Activated CD8-positive, alpha-beta memory T cell treated with anti-CD3 and anti-CD28 coated beads, Interleukin-2, amount 10 ng/mL, durations not matched to agents 7 days and 5 days (primary cell): ENCODE measurements around the gene CDON. TPM values are rescaled to one million over a fixed set of nuclear protein-coding genes. Genes with fewer than 3 reads are reported as not detected.
"Not testable (repeated sequence)": the region's sequence is repeated elsewhere in the genome, so short reads cannot be mapped to it uniquely, and the experiment has no call there.

Experiments
- ATAC-seq: fragments of 150-1000 bp; cut with Tn5 transposase; one replicate; pipeline ENCODE4 v1.10.0; 2021; ENCODE audit warnings: moderate library complexity
- CTCF ChIA-PET: fragments of 350-600 bp; sonication (Branson Sonifier 250); formaldehyde crosslinking; loops from one replicate; lab custom pipeline; 2021; ENCODE audit warnings: antibody characterized with exemption; lab: Charles Lee
- DNase-seq: peaks from one replicate; pipeline ENCODE4 v3.0.0-alpha.2; 2020
- H3K27ac Mint-ChIP-seq: one replicate; pipeline ENCODE4 v1.8.0; 2021; ENCODE audit warnings: mild to moderate bottlenecking, mixed read lengths
- H3K27me3 Mint-ChIP-seq: one replicate; pipeline ENCODE4 v1.8.0; 2021; ENCODE audit warnings: mixed read lengths
- H3K36me3 Mint-ChIP-seq: one replicate; pipeline ENCODE4 v1.8.0; 2021; ENCODE audit warnings: mild to moderate bottlenecking, mixed read lengths
- H3K4me1 Mint-ChIP-seq: one replicate; pipeline ENCODE4 v1.8.0; 2021; ENCODE audit warnings: mixed read lengths
- H3K4me3 Mint-ChIP-seq: one replicate; pipeline ENCODE4 v1.8.0; 2021; ENCODE audit warnings: mild to moderate bottlenecking, moderate library complexity, mixed read lengths
- H3K9me3 Mint-ChIP-seq: one replicate; pipeline ENCODE4 v1.8.0; 2022; ENCODE audit warnings: low read depth, mixed read lengths
- total RNA-seq, 2 experiments: library from RNA; stranded (reverse); gene quantifications; one replicate each; pipeline ENCODE4 v1.2.3, GENCODE V29; 2021

The CDON gene
- total RNA-seq, 2 experiments from 2014 or later, result 1.5 to 1.8 TPM

GRCh38 chr11:125922156-125922555 is 140.5 kb downstream of the CDON start:
- Mint-ChIP-seq H3K27me3 (peaks cover 24% of the 10 kb centered on the region), H3K4me1 (no peaks in the 10 kb centered on the region), H3K27ac (no peak overlapping the region), H3K4me3 (no peak overlapping the region), H3K9me3 (no peaks in the 10 kb centered on the region), H3K36me3 (no peaks in the 10 kb centered on the region)
- CTCF ChIA-PET, result interaction anchor here (0.7 to 1.9 kb wide), 3 partner anchors 16 to 292 kb away, joined by 3 to 8 read pairs (median 3); no protein-coding TSS in a partner anchor
- DNase-seq (peak; percentile 18), ATAC-seq (no peak)

- H3K4me3 Mint-ChIP-seq, result no peak overlapping the region
- CTCF ChIA-PET, result interaction anchor here (1.0 to 1.9 kb wide), 4 partner anchors 15 to 277 kb away, joined by 3 to 8 read pairs (median 6); no protein-coding TSS in a partner anchor
- peaks cover 24% of the 10 kb centered on the region for H3K27me3 Mint-ChIP-seq
- DNase-seq (peak; percentile 38), ATAC-seq (no peak)
- no peak overlapping the region for H3K27ac Mint-ChIP-seq
- no peaks in the 10 kb centered on the region for H3K36me3 Mint-ChIP-seq
- H3K9me3 Mint-ChIP-seq, result no peaks in the 10 kb centered on the region
- H3K4me1 Mint-ChIP-seq, result no peaks in the 10 kb centered on the region
Observed at GRCh38 chr11:125921042-125921441, 141.6 kb downstream of the CDON start.

GRCh38 chr11:125918140-125918840 is 144.4 kb downstream of the CDON start:
- H3K36me3 Mint-ChIP-seq, result no peaks in the 10 kb centered on the region
- H3K4me3 Mint-ChIP-seq, result no peak overlapping the region
- peaks cover 29% of the 10 kb centered on the region for H3K27me3 Mint-ChIP-seq
- no peaks in the 10 kb centered on the region for H3K9me3 Mint-ChIP-seq
- no peak for DNase-seq
- H3K4me1 Mint-ChIP-seq, result no peaks in the 10 kb centered on the region
- no peak overlapping the region for H3K27ac Mint-ChIP-seq
- CTCF ChIA-PET, result interaction anchor here (0.7 to 1.4 kb wide), 3 partner anchors 261 to 562 kb away, joined by 3 read pairs; no protein-coding TSS in a partner anchor
- ATAC-seq, result no peak

GRCh38 chr11:125916683-125917347 is 145.9 kb downstream of the CDON start:
- CTCF ChIA-PET, result interaction anchor here (1.4 kb wide), 1 partner anchor 277 kb away, joined by 5 read pairs; no protein-coding TSS in a partner anchor
- H3K9me3 Mint-ChIP-seq, result no peaks in the 10 kb centered on the region
- no peak for ATAC-seq
- no peak for DNase-seq
- H3K36me3 Mint-ChIP-seq, result no peaks in the 10 kb centered on the region
- no peak overlapping the region for H3K4me3 Mint-ChIP-seq
- no peak overlapping the region for H3K27ac Mint-ChIP-seq
- H3K27me3 Mint-ChIP-seq, result peaks cover 35% of the 10 kb centered on the region
- no peaks in the 10 kb centered on the region for H3K4me1 Mint-ChIP-seq

GRCh38 chr11:125914601-125915000 is 148.1 kb downstream of the CDON start:
- ATAC-seq, H3K4me3 Mint-ChIP-seq, H3K36me3 Mint-ChIP-seq, CTCF ChIA-PET, DNase-seq, H3K4me1 Mint-ChIP-seq, H3K27ac Mint-ChIP-seq, H3K9me3 Mint-ChIP-seq: not testable (repeated sequence)
- H3K27me3 Mint-ChIP-seq, result peaks cover 47% of the 10 kb centered on the region

- CTCF ChIA-PET, result interaction anchor here (0.6 kb wide), 1 partner anchor 23 kb away, joined by 4 read pairs; no protein-coding TSS in a partner anchor
- no peak overlapping the region for H3K27ac Mint-ChIP-seq
- DNase-seq (no peak), ATAC-seq (no peak)
- H3K36me3 Mint-ChIP-seq, result no peaks in the 10 kb centered on the region
- peaks cover 57% of the 10 kb centered on the region for H3K27me3 Mint-ChIP-seq
- no peaks in the 10 kb centered on the region for H3K9me3 Mint-ChIP-seq
- H3K4me3 Mint-ChIP-seq, result no peak overlapping the region
- H3K4me1 Mint-ChIP-seq, result peaks cover under 1% of the 10 kb centered on the region
Observed at GRCh38 chr11:125910226-125910849, 152.3 kb downstream of the CDON start.

Other genes with a start within 250 kb of the CDON start
- gene PATE4, start 229.6 kb downstream of the CDON start, total RNA-seq, result not detected
- gene HYLS1, start 175.2 kb downstream of the CDON start, total RNA-seq, result 10 to 100 TPM in 1 of 2 experiments, 1 to 10 TPM in 1; 8.9 to 11.2 TPM
- 10 to 100 TPM; 11.0 to 13.1 TPM for gene PUS3, start 159.7 kb downstream of the CDON start, total RNA-seq
- under 1 TPM in 1 of 2 experiments, not detected in 1; 0.50 TPM for gene DDX25, start 158.4 kb downstream of the CDON start, total RNA-seq
- not detected for gene VSIG10L2, start 116.8 kb downstream of the CDON start, total RNA-seq
- 10 to 100 TPM; 32.0 to 38.8 TPM for gene RPUSD4, start 148.8 kb upstream of the CDON start, total RNA-seq
- 10 to 100 TPM in 1 of 2 experiments, 1 to 10 TPM in 1; 9.9 to 14.7 TPM for gene FAM118B, start 148.9 kb upstream of the CDON start, total RNA-seq
- gene SRPRA, start 206.0 kb upstream of the CDON start, total RNA-seq, result 100 to 1,000 TPM; 100 to 134 TPM
- 10 to 100 TPM; 44.7 to 46.8 TPM for gene FOXRED1, start 206.3 kb upstream of the CDON start, total RNA-seq
- 10 to 100 TPM; 14.3 to 14.8 TPM for gene TIRAP, start 220.2 kb upstream of the CDON start, total RNA-seq
- gene DCPS, start 241.2 kb upstream of the CDON start, total RNA-seq, result 10 to 100 TPM; 40.6 to 41.9 TPM